Osteoblast (primary cell): ENCODE measurements around the gene TENM3. TPM values are rescaled to one million over a fixed set of nuclear protein-coding genes. Genes with fewer than 3 reads are reported as not detected.

ENCODE experiments used
- DNase-seq: peaks from one replicate; pipeline ENCODE4 v3.0.0; 2011; ENCODE audit warnings: low spot score, mixed read lengths; ENCODE audit not compliant: insufficient read length; ENCODE audit errors: missing footprints
- H2AFZ ChIP-seq: 2 replicates; pipeline ENCODE4 v1.6.0; 2011; ENCODE audit warnings: mild to moderate bottlenecking, low read length
- H3K27ac ChIP-seq: 2 replicates; pipeline ENCODE4 v1.5.1; 2011; ENCODE audit warnings: mild to moderate bottlenecking, low read depth, low read length, moderate library complexity
- H3K27me3 ChIP-seq: 2 replicates; pipeline ENCODE4 v1.6.0; 2012; ENCODE audit warnings: mild to moderate bottlenecking, control low read depth, inconsistent platforms, low read length, moderate library complexity; ENCODE audit not compliant: insufficient read depth
- H3K36me3 ChIP-seq: 2 replicates; pipeline ENCODE4 v1.5.1; 2011; ENCODE audit warnings: mild to moderate bottlenecking, low read length, control low read depth, moderate library complexity; ENCODE audit not compliant: insufficient read depth
- H3K4me1 ChIP-seq: 2 replicates; pipeline ENCODE4 v1.5.1; 2011; ENCODE audit warnings: mild to moderate bottlenecking, low read length, control low read depth, moderate library complexity; ENCODE audit not compliant: insufficient read depth
- H3K4me2 ChIP-seq: 2 replicates; pipeline ENCODE4 v1.6.0; 2011; ENCODE audit warnings: mild to moderate bottlenecking, low read length; ENCODE audit not compliant: insufficient read depth
- H3K4me3 ChIP-seq: fragments of 200-600 bp; sonication (generic); 3 replicates; pipeline ENCODE4 v1.5.1; 2012; ENCODE audit warnings: mild to moderate bottlenecking, low read length, inconsistent platforms; ENCODE audit not compliant: insufficient read depth
- H3K79me2 ChIP-seq: 2 replicates; pipeline ENCODE4 v1.6.0; 2012; ENCODE audit warnings: mild to moderate bottlenecking, low read length, control low read depth, inconsistent platforms; ENCODE audit not compliant: insufficient read depth
- H3K9me3 ChIP-seq: 2 replicates; pipeline ENCODE4 v1.5.1; 2011; ENCODE audit warnings: low read depth, low read length, control low read depth
- H4K20me1 ChIP-seq: 2 replicates; pipeline ENCODE4 v1.6.0; 2012; ENCODE audit warnings: mild to moderate bottlenecking, low read length, control low read depth; ENCODE audit not compliant: insufficient read depth
- total RNA-seq: library from RNA; depleted of rRNA; stranded (reverse); fragments of >200 nt; gene quantifications from 2 replicates; pipeline ENCODE4 v1.2.3, GENCODE V29; 2012
- TF ChIP-seq, protein P1 (sequence below): IDR thresholded peaks from 2 replicates; pipeline ENCODE4 v1.5.1; 2011; ENCODE audit warnings: mild to moderate bottlenecking, low read depth, low read length, moderate library complexity; ENCODE audit errors: extremely low read depth

Gene TENM3
- total RNA-seq, 1 donor: 59.0 TPM

DNA sequence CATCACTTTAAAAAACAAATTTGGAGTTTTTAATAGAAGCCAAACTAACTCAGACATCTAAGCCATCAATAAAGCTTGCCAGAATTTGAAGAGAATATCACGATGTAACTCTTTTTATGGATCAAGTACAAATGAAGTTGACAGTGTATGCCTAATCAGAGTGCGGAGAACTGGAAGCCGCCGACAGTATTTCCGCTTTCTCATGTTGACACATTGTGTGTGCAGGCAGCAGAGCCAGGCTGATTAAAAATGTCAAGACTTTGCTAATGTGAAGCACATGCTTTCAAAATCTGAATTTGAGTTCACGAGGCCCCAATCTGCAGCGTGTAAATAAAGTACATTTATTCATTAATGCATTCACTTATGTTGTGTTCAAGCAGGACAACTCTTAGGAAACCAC is 161.2 kb downstream of the TENM3 start:
- Histone ChIP-seq H4K20me1 (no peaks in the 10 kb centered on the region), H3K27ac (no peak overlapping the region), H3K79me2 (no peaks in the 10 kb centered on the region), H3K9me3 (no peaks in the 10 kb centered on the region), H3K4me2 (no peak overlapping the region), H3K27me3 (no peaks in the 10 kb centered on the region), H3K4me3 (no peak overlapping the region), H3K36me3 (no peaks in the 10 kb centered on the region), H2AFZ (no peak overlapping the region), H3K4me1 (no peaks in the 10 kb centered on the region)
- TF ChIP-seq, protein P1, sequence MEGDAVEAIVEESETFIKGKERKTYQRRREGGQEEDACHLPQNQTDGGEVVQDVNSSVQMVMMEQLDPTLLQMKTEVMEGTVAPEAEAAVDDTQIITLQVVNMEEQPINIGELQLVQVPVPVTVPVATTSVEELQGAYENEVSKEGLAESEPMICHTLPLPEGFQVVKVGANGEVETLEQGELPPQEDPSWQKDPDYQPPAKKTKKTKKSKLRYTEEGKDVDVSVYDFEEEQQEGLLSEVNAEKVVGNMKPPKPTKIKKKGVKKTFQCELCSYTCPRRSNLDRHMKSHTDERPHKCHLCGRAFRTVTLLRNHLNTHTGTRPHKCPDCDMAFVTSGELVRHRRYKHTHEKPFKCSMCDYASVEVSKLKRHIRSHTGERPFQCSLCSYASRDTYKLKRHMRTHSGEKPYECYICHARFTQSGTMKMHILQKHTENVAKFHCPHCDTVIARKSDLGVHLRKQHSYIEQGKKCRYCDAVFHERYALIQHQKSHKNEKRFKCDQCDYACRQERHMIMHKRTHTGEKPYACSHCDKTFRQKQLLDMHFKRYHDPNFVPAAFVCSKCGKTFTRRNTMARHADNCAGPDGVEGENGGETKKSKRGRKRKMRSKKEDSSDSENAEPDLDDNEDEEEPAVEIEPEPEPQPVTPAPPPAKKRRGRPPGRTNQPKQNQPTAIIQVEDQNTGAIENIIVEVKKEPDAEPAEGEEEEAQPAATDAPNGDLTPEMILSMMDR: no peak
- DNase-seq: no peak

DNA sequence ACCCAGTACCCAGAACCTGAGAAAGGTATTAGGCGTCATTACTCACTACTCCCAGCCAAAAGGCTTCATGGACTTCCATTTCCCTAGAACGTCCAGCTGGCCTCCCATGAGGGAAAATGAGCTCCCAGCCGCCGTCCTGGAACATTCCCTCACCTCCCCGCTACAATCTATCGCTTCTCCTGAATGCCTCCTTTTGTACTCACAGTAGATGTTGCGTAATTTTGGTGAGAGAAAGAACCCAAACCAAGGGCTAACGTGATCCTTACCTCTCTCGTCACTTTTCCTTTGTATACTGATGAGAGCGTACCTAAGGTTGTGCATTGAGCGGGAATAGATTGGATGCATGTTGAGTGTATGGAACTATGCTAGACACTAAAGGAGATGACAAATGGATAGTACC is 161.9 kb downstream of the TENM3 start:
- no peak for DNase-seq
- Histone ChIP-seq H3K4me2 (no peak overlapping the region), H3K27ac (no peak overlapping the region), H3K4me3 (no peak overlapping the region), H3K9me3 (no peaks in the 10 kb centered on the region), H3K27me3 (no peaks in the 10 kb centered on the region), H3K79me2 (no peaks in the 10 kb centered on the region), H3K4me1 (no peaks in the 10 kb centered on the region), H4K20me1 (no peaks in the 10 kb centered on the region), H3K36me3 (no peaks in the 10 kb centered on the region), H2AFZ (no peak overlapping the region)
- TF ChIP-seq, protein P1: no peak

DNA sequence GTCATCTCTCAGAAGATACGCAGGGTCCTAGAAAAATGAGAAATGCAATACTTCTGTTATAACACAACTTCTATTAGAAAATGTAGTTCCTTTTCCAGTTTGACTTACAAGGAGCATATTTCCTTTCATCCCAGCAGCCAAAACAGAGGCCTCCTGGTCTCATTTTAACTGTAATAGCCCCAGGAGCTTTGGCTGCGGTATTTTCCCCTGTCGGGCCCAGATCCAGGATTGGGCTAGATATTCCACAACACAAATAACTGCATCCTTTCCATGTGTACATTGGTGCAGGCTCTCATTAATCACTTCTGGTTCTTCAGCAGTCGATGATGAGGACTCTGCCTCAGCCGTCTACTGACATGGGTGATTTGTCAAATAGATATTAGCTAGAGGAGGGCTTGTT is 166.1 kb downstream of the TENM3 start:
- Histone ChIP-seq H4K20me1 (no peaks in the 10 kb centered on the region), H3K4me3 (no peak overlapping the region), H3K36me3 (no peaks in the 10 kb centered on the region), H2AFZ (no peak overlapping the region), H3K27me3 (no peaks in the 10 kb centered on the region), H3K9me3 (no peaks in the 10 kb centered on the region), H3K79me2 (no peaks in the 10 kb centered on the region), H3K4me1 (no peaks in the 10 kb centered on the region), H3K4me2 (no peak overlapping the region), H3K27ac (no peak overlapping the region)
- TF ChIP-seq, protein P1: no peak
- no peak for DNase-seq

DNA sequence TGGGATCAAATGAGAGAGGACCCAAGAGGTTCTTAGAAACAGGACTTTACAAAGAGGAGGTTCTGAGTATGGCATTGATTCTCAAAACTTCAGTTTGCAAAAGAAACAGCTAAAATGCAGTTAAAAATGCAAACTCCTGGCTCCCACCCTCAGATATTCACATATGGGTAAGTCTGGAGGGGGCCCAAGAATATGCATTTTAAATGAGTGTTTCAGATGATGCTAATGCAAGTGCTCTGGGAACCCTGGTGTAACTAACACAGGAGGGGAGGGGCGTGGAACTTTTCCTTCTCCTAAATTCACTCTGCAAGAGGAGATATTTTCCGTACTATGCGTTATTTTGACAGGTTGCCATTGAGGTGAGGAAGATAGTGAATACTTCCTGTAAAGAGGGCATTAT is 168.2 kb downstream of the TENM3 start:
- Histone ChIP-seq H2AFZ (no peak overlapping the region), H3K27me3 (no peaks in the 10 kb centered on the region), H3K27ac (no peak overlapping the region), H3K4me2 (no peak overlapping the region), H3K79me2 (no peaks in the 10 kb centered on the region), H3K9me3 (no peaks in the 10 kb centered on the region), H3K36me3 (no peaks in the 10 kb centered on the region), H3K4me1 (no peaks in the 10 kb centered on the region), H4K20me1 (no peaks in the 10 kb centered on the region), H3K4me3 (no peak overlapping the region)
- TF ChIP-seq, protein P1: no peak
- DNase-seq: no peak
